ENCODE data around the gene SYT7.
A peak's percentile ranks its signal among the peaks of the same experiment; 100 is the strongest.

The SYT7 gene

DNA sequence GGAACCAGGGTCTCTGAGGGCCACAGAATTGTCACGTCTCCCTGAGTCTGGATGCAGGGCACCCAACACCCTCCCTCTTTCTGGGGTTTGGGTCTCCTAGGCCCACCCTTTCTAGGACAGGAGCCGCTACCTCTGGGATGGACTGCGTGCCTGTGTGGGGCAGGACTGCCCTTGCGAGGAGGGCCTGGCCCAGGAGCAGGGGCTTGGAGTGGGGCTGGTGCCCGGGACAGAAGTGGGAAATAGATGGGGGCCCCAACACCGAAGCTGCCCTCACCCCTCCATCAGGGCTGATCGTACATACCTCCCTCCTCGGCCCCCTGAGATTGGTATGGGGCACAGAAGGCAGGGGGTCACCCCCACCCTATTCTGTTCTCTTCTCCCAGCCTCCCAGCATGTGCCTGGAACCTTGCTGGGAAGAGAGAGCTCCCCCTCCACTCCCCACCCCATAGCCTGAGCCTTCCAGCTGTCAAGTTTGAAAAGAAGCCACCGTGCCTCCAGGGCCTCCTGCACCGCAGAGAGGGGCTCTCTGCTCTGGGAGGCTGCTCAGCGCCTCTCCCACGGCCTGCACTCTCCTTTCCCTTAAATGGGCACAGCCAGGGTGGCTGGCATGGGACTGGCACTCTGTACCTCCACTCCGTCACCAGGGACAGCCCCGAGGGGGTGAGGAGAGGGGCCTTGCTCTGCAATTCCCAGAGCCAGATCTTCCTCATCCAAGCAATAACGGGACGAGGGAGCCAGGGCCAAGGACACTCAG is 70.5 kb downstream of the SYT7 start:
- TF ChIP-seq, protein P1, sequence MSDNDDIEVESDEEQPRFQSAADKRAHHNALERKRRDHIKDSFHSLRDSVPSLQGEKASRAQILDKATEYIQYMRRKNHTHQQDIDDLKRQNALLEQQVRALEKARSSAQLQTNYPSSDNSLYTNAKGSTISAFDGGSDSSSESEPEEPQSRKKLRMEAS (IDR thresholded peaks at IDR 0.05; ENCODE audit: low read depth, low read length), result no peak
- TF ChIP-seq POLR2A (IDR thresholded peaks at IDR 0.05; ENCODE audit: extremely low read depth, insufficient read length), result no peak
- TF ChIP-seq, protein P2, sequence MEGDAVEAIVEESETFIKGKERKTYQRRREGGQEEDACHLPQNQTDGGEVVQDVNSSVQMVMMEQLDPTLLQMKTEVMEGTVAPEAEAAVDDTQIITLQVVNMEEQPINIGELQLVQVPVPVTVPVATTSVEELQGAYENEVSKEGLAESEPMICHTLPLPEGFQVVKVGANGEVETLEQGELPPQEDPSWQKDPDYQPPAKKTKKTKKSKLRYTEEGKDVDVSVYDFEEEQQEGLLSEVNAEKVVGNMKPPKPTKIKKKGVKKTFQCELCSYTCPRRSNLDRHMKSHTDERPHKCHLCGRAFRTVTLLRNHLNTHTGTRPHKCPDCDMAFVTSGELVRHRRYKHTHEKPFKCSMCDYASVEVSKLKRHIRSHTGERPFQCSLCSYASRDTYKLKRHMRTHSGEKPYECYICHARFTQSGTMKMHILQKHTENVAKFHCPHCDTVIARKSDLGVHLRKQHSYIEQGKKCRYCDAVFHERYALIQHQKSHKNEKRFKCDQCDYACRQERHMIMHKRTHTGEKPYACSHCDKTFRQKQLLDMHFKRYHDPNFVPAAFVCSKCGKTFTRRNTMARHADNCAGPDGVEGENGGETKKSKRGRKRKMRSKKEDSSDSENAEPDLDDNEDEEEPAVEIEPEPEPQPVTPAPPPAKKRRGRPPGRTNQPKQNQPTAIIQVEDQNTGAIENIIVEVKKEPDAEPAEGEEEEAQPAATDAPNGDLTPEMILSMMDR (IDR thresholded peaks at IDR 0.05; ENCODE audit: low read depth, low read length), result no peak
- TF ChIP-seq MYC (IDR thresholded peaks at IDR 0.05; ENCODE audit: low read depth, low read length), result no peak
- H3K4me3 ChIP-seq (ENCODE audit: low read depth, low read length), result no peak overlapping the region
- no peak for DNase-seq (ENCODE audit: low read depth)

DNA sequence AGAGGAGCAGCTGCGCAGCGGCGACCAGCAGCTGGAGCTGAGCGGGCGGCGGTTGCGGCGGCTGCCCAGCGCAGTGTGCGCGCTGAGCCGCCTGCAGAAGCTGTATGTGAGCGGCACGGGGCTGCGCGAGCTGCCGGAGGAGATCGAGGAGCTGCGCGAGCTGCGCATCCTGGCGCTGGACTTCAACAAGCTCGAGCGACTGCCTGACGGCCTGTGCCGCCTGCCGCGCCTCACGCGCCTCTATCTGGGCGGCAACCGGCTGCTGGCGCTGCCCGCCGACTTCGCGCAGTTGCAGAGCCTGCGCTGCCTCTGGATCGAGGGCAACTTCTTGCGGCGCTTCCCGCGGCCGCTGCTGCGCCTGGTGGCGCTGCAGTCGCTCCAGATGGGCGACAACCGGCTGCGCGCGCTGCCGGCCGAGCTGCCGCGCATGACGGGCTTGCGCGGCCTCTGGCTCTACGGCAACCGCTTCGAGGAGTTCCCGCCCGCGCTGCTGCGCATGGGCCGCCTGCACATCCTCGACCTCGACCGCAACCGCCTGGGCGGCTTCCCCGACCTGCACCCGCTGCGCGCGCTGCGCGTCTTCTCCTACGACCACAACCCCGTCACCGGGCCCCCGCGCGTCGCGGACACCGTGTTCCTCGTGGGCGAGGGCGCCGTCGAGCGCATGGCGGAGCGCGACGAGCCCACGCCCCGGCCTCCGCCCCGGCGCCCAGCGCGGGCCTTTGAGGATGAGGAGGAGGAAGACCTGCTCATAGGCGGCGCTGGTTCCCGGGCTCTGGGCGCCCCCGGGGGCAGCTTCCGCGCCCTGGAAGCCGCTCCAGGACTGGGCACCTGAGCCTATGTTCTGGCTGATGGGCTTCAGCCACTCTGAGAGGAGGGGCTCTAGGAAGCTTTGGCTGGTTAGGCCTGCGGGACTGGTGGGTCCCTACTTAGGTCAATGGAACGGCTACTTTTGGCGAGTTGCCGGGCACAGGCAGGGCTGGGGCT is 71.5 kb downstream of the SYT7 start:
- DNase-seq (ENCODE audit: low read depth), result peak; percentile 91
- no peak for TF ChIP-seq MYC (IDR thresholded peaks at IDR 0.05; ENCODE audit: low read depth, low read length)
- TF ChIP-seq POLR2A (IDR thresholded peaks at IDR 0.05; ENCODE audit: extremely low read depth, insufficient read length), result no peak
- TF ChIP-seq, protein P2 (IDR thresholded peaks at IDR 0.05; ENCODE audit: low read depth, low read length), result peak; percentile 55
- H3K4me3 ChIP-seq (ENCODE audit: low read depth, low read length), result no peak overlapping the region

DNA sequence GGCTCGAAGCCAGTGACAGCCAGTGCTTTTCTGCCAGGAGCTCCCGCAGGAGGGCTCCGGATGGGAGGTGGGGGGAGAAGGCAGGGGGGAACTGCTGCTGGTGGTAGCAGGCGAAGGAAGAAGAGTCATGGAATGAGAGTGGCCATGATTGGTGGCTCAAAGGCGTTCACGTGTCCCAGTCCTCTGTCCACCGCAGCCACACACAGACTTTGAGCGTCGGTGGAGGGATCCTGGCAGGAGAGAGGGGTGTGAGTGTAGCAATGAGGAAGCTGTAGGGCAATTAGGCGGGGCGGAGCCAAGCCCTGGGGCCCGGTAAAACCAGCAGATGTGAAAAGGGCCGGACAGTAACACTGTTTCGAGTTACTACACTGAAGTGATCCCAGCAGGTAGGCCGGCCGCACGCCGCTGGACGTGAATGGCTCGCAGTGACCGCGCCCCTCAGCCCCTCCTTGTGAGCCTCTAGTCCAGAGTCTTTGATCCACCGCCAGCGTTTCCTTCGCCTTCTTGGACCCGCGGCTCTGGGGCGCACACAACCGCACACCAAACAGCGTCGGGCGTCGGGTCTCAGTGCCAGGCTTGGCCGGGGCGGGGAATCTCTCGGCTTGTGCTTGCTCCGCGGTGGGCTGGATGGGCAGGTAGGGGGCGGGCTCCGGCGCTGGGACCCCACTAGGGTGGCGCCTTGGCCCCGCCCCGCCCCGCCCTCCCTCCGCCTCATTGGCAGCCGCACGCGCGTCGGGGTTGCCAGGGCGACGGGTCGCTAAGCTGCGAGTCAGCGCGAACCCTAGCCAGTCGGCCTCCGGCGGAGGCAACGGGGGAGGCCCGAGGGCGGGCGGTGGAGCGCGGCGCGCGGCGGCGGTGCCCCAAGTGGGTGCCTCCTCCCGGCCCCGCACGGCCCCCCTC is 72.7 kb downstream of the SYT7 start, which contains the start of gene LRRC10B:
Gene LRRC10B, plus strand, starts transcription at position 788 of the 900 bp plus-strand sequence. CDS start 250 bp downstream, outside the sequence.
- H3K4me3 ChIP-seq (ENCODE audit: low read depth, low read length), result no peak within 1 kb of the TSS
- peak; percentile 67 for DNase-seq (ENCODE audit: low read depth)
- TF ChIP-seq, protein P2 (IDR thresholded peaks at IDR 0.05; ENCODE audit: low read depth, low read length), result no peak
- TF ChIP-seq, protein P1 (IDR thresholded peaks at IDR 0.05; ENCODE audit: low read depth, low read length), result 0 out of 2 replicates have a peak, but pooled peaks have one; percentile 20

DNA sequence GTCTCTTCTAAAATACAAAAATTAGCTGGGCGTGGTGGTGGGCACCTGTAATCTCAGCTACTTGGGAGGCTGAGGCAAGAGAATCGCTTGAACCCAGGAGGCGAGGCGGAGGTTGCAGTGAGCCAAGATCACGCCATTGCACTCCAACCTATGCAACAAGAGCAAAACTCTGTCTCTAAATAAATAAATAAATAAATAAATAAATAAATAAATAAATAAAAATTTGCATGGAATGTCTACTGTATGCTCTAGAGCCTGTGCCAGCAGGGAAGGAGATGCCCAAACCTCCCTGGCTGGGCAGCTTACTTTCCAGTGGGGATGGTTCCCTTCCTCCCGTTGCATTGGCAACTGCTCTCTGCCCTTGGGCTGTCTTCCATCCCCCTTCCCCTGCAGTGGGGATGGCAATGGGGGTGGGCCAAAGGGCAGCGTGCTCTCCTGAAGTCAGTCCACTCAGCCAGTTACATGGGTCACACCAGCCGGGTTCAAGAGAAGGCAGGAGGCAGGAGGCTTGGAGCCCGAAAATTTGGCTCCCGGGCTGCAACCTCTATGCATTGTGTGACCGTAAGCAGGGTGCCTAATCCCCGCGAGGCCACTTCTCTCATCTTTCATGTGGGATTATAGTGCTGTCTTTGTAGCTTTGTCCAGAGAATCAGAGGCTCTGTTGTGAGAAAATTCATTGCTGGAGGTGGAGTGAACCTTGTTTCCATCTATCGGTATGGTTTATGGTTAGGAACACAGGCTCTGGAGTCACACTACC is 73.7 kb downstream of the SYT7 start:
- TF ChIP-seq, protein P2 (IDR thresholded peaks at IDR 0.05; ENCODE audit: low read depth, low read length), result no peak
- TF ChIP-seq POLR2A (IDR thresholded peaks at IDR 0.05; ENCODE audit: extremely low read depth, insufficient read length) (no peak), MYC (IDR thresholded peaks at IDR 0.05; ENCODE audit: low read depth, low read length) (no peak)
- TF ChIP-seq, protein P1 (IDR thresholded peaks at IDR 0.05; ENCODE audit: low read depth, low read length), result no peak
- no peak for DNase-seq (ENCODE audit: low read depth)
- no peak overlapping the region for H3K4me3 ChIP-seq (ENCODE audit: low read depth, low read length)

All from NB4 (cell line).